ENCODE measurements around the gene GNG12. TPM values are rescaled to one million over a fixed set of nuclear protein-coding genes. Genes with fewer than 3 reads are reported as not detected.

GNG12 gene
- total and polyA plus RNA-seq, 2 donors (not counting 1 experiment from before 2014, with no cell fraction given), result not detected

DNA sequence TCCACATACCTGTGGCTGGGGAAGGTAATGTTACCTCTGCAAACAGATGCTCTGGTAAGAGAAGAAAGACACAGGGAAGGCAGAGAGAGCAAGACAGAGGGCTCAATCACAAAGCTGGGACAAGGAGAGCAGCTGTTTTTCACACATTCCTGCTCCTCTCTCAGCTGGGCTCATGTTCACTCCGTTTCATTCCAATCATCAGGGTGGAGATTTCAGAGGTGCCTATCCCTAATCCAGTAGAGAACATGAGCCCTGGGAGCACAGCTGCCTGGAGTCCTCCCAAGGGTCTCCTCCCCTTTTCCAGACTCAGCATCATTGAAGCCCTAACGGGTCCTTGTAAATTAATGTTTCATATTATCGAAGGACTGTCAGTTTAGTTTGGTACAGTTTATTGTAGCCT lies 128.9 kb downstream of the GNG12 start:
- Histone ChIP-seq H3K27ac (ENCODE audit: low read length in 2 of 2) (no peak overlapping the region), H4K20me1 (ENCODE audit: control insufficient read depth, insufficient read depth, low read length, poor library complexity, severe bottlenecking) (no peaks in the 10 kb centered on the region), H3K4me2 (replicated peaks; ENCODE audit: low read depth, low read length, poor library complexity, severe bottlenecking) (no peak overlapping the region), H3K4me3 (ENCODE audit: control extremely low read depth in 1 of 5, extremely low read depth in 1 of 5, insufficient read depth in 1 of 5, low read depth in 2 of 5, low read length in 4 of 5) (no peak overlapping the region), H3K27me3 (replicated peaks in 1 of 4; ENCODE audit: control extremely low read depth in 1 of 4, control insufficient read depth in 3 of 4, insufficient read depth in 4 of 4, low read length in 3 of 4) (no peaks in the 10 kb centered on the region), H3K4me1 (ENCODE audit: control insufficient read depth in 2 of 2, insufficient read depth in 2 of 2, low read length in 2 of 2) (no peaks in the 10 kb centered on the region), H3K36me3 (replicated peaks in 1 of 2; ENCODE audit: control extremely low read depth in 1 of 2, control insufficient read depth in 1 of 2, extremely low read depth in 1 of 2, insufficient read depth in 2 of 2, low read length in 1 of 2) (no peaks in the 10 kb centered on the region), H3K79me2 (ENCODE audit: control insufficient read depth, insufficient read depth, low read length) (no peaks in the 10 kb centered on the region), H3K9me3 (ENCODE audit: control extremely low read depth in 1 of 3, control insufficient read depth in 2 of 3, insufficient read depth in 1 of 3, low read length in 2 of 3) (no peaks in the 10 kb centered on the region), H3K9ac (ENCODE audit: low read length) (no peak overlapping the region), H2AFZ (ENCODE audit: insufficient read depth, low read depth, low read length, poor library complexity, severe bottlenecking) (no peak overlapping the region)
- ChIA-PET POLR2A (no interaction called here), CTCF (no interaction called here)
- no peak overlapping the region for H3K27ac Mint-ChIP-seq
- no peaks in the 10 kb centered on the region for H3K9me3 Mint-ChIP-seq (ENCODE audit: insufficient read depth)
- no peaks in the 10 kb centered on the region for H3K4me1 Mint-ChIP-seq
- H3K27me3 Mint-ChIP-seq, result peaks cover 6% of the 10 kb centered on the region
- 100% methylated on average over 1 of the region's 3 CpGs for WGBS (ENCODE audit: insufficient coverage)
- intact Hi-C loops (cut with micrococcal nuclease), result no loop called here
- H3K4me3 Mint-ChIP-seq, result no peak overlapping the region
- ATAC-seq (ENCODE audit: low read depth) (no peak), DNase-seq (no peak)
- no peak for TF ChIP-seq EZH2 (IDR thresholded peaks at IDR 0.05; ENCODE audit: borderline replicate concordance, insufficient read depth, low read depth, low read length, poor library complexity, severe bottlenecking)
- TF ChIP-seq, protein P1, sequence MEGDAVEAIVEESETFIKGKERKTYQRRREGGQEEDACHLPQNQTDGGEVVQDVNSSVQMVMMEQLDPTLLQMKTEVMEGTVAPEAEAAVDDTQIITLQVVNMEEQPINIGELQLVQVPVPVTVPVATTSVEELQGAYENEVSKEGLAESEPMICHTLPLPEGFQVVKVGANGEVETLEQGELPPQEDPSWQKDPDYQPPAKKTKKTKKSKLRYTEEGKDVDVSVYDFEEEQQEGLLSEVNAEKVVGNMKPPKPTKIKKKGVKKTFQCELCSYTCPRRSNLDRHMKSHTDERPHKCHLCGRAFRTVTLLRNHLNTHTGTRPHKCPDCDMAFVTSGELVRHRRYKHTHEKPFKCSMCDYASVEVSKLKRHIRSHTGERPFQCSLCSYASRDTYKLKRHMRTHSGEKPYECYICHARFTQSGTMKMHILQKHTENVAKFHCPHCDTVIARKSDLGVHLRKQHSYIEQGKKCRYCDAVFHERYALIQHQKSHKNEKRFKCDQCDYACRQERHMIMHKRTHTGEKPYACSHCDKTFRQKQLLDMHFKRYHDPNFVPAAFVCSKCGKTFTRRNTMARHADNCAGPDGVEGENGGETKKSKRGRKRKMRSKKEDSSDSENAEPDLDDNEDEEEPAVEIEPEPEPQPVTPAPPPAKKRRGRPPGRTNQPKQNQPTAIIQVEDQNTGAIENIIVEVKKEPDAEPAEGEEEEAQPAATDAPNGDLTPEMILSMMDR (IDR thresholded peaks at IDR 0.05), result no peak

DNA sequence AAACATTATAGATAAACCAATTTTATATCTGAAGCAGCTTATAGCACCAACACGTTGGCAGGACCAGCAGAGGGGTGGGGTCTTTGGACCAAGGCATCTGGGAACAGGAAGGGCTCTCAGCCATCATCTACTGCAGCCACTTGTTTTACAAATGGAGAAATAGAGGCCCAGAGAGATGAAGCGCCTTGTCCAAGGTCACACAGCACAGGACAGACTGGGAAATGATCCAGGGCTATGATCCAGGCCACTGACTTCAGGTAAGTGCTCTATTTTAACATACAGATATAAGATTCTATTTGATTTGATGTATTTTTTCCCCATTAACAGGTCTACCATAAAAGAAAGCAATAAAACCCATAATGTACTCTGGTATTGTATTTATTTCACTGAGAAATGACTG lies 131.4 kb downstream of the GNG12 start:
- no peaks in the 10 kb centered on the region for H3K27me3 ChIP-seq (replicated peaks in 1 of 4; ENCODE audit: control extremely low read depth in 1 of 4, control insufficient read depth in 3 of 4, insufficient read depth in 4 of 4, low read length in 3 of 4)

More for the DNA sequence above, 131.4 kb downstream of the GNG12 start:
- H3K9me3 ChIP-seq (ENCODE audit: control extremely low read depth in 1 of 3, control insufficient read depth in 2 of 3, insufficient read depth in 1 of 3, low read length in 2 of 3), result no peaks in the 10 kb centered on the region
- Mint-ChIP-seq H3K4me1 (no peaks in the 10 kb centered on the region), H3K27ac (no peak overlapping the region), H3K9me3 (ENCODE audit: insufficient read depth) (no peaks in the 10 kb centered on the region), H3K4me3 (no peak overlapping the region), H3K27me3 (peaks cover 9% of the 10 kb centered on the region)
- WGBS (ENCODE audit: insufficient coverage), result no CpG with 5 or more reads among the region's 2 CpGs
- H3K4me1 ChIP-seq (ENCODE audit: control insufficient read depth in 2 of 2, insufficient read depth in 2 of 2, low read length in 2 of 2), result no peaks in the 10 kb centered on the region
- TF ChIP-seq, protein P1 (IDR thresholded peaks at IDR 0.05), result no peak
- no peak for TF ChIP-seq EZH2 (IDR thresholded peaks at IDR 0.05; ENCODE audit: borderline replicate concordance, insufficient read depth, low read depth, low read length, poor library complexity, severe bottlenecking)
- no peak overlapping the region for H3K27ac ChIP-seq (ENCODE audit: low read length in 2 of 2)
- H3K36me3 ChIP-seq (replicated peaks in 1 of 2; ENCODE audit: control extremely low read depth in 1 of 2, control insufficient read depth in 1 of 2, extremely low read depth in 1 of 2, insufficient read depth in 2 of 2, low read length in 1 of 2), result no peaks in the 10 kb centered on the region
- POLR2A ChIA-PET, result no interaction called here
- H3K4me3 ChIP-seq (ENCODE audit: control extremely low read depth in 1 of 5, extremely low read depth in 1 of 5, insufficient read depth in 1 of 5, low read depth in 2 of 5, low read length in 4 of 5), result no peak overlapping the region
- H4K20me1 ChIP-seq (ENCODE audit: control insufficient read depth, insufficient read depth, low read length, poor library complexity, severe bottlenecking), result no peaks in the 10 kb centered on the region
- intact Hi-C loops (cut with micrococcal nuclease), result no loop called here
- H3K9ac ChIP-seq (ENCODE audit: low read length), result no peak overlapping the region
- no peak overlapping the region for H2AFZ ChIP-seq (ENCODE audit: insufficient read depth, low read depth, low read length, poor library complexity, severe bottlenecking)
- H3K79me2 ChIP-seq (ENCODE audit: control insufficient read depth, insufficient read depth, low read length), result no peaks in the 10 kb centered on the region
- ATAC-seq (ENCODE audit: low read depth), result no peak
- H3K4me2 ChIP-seq (replicated peaks; ENCODE audit: low read depth, low read length, poor library complexity, severe bottlenecking), result no peak overlapping the region
- no peak for DNase-seq
- CTCF ChIA-PET, result no interaction called here
